Measurements from ENCODE around the gene MSANTD1.
A peak's percentile ranks its signal among the peaks of the same experiment; 100 is the strongest.

Gene MSANTD1

GRCh38 chr4:3248811-3249661 lies at the start of gene MSANTD1:
Gene MSANTD1 (plus strand): TSS chr4:3249159. CDS start chr4:3249223, 64 bp downstream.
- no peak for DNase-seq

DNA sequence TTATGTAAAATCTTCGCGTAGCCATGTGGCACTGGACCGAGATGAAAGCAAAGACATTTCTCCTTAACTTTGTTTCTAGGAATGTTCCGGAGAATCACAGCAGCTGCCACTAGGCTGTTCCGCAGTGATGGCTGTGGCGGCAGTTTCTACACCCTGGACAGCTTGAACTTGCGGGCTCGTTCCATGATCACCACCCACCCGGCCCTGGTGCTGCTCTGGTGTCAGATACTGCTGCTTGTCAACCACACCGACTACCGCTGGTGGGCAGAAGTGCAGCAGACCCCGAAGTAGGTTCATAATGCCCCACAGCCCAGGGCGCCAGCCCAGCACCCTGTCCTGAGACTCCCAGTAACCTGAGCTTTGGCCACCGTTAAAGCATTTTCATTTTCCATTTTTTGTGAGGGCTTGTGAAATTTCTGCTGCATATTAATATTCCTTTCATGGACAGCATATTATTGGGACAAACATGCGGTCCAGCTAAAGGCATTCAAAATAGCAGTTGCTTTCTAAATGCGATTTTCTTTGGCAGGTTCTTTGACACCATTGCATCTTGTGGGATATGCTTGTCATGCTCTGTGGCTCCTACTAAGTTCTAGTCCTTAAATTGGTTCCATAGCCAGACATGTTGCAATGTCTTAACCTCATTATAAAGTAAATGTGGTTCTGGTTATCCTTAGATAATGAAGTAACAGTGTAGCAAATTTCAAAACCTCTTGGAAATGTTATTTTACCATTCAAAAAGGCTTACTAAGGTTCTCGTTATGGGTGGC lies 49.1 kb upstream of the MSANTD1 start:
- DNase-seq, result peak; percentile 41

DNA sequence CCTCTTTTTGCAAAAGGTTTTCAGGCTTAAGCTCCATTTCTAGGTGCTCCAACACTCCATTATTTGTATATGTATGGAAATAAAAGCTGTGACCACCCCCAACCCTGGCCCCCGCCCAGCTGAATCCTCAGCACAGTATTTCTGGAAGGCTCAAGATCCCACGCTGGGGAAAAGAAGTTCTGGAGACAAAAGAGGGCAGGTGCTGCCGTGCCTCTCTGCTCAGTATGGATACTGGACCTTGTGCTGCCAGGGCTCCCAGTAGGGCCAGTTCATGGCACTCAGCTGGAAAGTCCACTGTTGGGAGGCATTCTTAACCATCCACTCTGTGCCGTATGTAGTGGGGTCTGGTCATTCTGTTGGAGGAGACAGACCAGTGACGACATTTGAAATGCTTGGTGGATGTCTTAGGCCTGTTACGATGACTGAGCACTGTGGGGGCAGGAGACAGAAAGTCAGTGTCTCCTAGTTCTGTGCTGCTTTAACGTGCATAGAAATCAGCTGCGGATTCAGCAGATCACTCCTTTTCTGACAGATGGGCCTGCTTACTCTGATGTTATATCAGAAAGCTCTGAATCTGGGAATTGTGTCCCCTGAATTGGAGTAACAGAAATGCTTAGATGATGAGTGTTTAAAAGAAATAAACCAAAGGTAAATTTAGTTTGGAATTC lies 48.4 kb upstream of the MSANTD1 start:
- no peak for DNase-seq

- DNase-seq, result peak; percentile 72
Measured at GRCh38 chr4:3201718-3202702, 46.9 kb upstream of the MSANTD1 start.

DNA sequence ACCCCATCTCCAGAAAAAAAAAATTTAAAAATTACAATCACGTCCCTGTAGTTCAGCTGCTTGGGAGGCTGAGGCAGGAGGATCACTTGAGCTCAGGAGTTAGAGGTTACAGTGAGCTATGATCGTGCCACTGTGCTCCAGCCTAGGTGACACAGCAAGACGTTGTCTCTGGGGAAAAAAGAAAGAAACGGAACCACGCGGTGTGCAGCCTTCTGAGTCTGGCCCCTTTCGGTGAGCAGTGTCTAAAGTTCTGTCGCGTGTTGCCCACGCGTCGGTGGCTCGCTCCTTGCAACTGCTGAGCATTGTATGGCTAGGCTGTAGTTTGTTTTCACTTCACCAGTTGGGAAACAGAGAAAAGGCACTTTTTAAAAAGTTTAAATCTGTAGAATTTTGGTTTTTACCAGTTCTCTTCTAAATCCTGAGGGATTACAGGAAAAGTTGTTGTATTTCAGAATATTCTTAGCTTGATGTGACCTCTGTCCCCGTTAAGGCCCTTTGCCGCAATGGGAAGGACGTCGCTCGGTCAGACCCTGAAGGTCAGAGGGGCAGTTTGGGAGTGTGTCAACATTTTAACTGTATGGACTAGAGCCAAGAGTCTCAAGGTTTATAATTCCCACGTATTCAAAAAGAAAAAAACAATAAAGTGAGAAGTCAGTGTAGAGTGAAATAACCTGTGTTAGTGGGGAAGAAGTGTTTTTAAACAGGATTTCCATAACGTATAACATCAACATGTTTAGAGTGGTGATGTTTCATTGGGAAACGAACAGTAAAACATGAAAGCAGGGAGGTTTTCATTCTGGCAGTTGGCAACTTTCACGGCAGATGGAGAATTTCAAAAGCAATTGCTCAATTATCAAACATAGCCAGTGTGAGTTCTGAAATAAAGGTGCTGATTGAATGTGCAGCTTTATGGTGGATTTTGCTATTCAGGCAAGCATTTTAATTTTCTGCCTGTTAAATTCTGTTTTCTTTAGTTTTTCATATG lies 45.8 kb upstream of the MSANTD1 start:
- peak; percentile 68 for DNase-seq

DNA sequence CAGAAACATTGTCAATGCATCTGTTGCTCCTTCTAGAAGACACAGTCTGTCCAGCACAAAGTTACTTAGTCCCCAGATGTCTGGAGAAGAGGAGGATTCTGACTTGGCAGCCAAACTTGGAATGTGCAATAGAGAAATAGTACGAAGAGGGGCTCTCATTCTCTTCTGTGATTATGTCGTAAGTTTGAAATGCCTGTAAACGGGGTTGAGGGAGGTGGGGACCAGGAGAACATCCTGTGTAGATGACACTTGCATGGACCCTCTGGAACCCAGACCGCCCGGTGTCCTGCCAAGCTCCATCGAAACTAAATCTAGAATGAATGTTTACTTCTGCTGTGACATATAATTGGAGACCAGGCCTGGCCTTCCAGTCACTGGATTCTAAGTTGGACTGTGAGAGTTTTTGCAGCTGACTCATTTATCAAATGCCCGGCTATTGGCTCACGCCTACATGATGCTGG lies 45.0 kb upstream of the MSANTD1 start:
- DNase-seq, result no peak

- no peak for DNase-seq
Measured at GRCh38 chr4:3205995-3206394, 43.0 kb upstream of the MSANTD1 start.

DNA sequence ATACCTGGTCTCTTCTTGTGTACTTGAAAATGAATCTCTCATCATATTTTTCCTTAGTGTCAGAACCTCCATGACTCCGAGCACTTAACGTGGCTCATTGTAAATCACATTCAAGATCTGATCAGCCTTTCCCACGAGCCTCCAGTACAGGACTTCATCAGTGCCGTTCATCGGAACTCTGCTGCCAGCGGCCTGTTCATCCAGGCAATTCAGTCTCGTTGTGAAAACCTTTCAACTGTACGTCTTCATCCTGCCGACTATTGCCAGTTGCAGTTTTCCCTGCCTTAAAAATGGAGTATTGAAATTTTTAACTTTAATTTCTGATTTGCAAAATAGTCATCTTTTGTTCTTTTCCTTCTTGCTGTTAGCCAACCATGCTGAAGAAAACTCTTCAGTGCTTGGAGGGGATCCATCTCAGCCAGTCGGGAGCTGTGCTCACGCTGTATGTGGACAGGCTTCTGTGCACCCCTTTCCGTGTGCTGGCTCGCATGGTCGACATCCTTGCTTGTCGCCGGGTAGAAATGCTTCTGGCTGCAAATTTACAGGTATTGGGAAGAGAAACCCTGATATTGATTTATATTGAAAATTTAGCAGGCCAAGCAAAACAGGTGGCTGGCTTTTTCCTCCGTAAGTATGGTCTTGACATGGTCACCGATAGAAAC lies 42.4 kb upstream of the MSANTD1 start:
- no peak for DNase-seq

GRCh38 chr4:3207531-3208037 lies 41.4 kb upstream of the MSANTD1 start:
- DNase-seq, result no peak

DNA sequence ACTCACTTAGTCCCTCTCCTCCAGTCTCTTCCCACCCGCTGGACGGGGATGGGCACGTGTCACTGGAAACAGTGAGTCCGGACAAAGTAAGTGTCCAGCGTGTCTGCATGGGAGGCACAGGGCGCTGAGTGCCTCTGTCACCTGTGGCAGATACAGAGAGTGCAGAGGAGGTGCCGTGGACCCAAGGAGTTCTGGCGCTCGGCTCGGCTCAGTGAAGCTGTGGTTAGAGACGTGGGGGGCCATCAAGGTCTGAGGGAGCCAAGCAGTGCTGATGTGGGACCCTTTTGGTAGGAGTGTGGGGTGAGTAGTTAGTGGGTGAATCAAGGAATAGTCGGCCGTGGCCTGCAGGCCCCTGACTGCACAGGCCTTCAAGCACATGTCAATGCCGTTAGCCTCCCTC lies 40.1 kb upstream of the MSANTD1 start:
- DNase-seq, result no peak

GRCh38 chr4:3209551-3210325 lies 39.2 kb upstream of the MSANTD1 start:
- DNase-seq, result no peak

DNA sequence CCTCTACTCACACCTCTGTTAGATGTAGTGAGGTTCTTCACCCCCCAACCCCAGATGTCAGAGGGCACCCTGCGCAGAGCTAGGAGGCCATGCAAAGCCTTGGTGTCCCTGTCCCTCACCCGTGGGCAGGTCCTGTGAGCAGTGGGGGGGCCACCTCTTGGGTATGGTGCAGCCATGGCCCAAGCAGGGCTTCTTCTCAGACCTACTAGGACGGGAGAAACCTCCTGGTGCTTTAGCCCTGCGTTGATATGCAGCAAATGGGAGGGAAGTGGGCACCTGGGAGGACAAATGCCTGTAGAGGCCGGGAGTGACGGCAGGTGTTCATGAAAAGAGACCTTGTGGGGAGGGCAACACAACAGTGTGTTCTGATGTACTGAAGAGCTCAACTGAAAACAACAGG lies 38.5 kb upstream of the MSANTD1 start:
- no peak for DNase-seq

GRCh38 chr4:3211866-3212265 lies 37.1 kb upstream of the MSANTD1 start:
- no peak for DNase-seq

DNA sequence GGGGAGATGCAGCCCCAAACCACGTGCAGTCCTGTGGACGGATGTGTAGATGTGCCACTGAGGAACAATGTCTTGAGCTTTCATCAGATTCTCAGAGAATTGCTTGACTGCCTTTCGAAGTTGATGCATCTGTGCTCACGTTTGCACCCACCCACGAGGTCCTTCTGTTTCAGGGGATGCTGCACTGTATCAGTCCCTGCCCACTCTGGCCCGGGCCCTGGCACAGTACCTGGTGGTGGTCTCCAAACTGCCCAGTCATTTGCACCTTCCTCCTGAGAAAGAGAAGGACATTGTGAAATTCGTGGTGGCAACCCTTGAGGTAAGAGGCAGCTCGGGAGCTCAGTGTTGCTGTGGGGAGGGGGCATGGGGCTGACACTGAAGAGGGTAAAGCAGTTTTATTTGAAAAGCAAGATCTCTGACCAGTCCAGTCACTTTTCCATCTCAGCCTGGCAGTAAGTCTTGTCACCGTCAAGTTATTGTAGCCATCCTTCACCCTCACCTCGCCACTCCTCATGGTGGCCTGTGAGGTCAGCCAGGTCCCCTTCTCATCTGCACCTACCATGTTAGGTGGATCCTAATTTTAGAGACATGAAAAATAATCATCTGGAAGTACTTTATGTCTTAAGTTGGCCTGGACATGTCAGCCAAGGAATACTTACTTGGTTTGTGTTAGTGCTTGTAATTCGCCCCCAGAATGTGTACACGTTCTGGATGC lies 36.4 kb upstream of the MSANTD1 start:
- no peak for DNase-seq

GRCh38 chr4:3213106-3213425 lies 35.9 kb upstream of the MSANTD1 start:
- DNase-seq, result no peak

DNA sequence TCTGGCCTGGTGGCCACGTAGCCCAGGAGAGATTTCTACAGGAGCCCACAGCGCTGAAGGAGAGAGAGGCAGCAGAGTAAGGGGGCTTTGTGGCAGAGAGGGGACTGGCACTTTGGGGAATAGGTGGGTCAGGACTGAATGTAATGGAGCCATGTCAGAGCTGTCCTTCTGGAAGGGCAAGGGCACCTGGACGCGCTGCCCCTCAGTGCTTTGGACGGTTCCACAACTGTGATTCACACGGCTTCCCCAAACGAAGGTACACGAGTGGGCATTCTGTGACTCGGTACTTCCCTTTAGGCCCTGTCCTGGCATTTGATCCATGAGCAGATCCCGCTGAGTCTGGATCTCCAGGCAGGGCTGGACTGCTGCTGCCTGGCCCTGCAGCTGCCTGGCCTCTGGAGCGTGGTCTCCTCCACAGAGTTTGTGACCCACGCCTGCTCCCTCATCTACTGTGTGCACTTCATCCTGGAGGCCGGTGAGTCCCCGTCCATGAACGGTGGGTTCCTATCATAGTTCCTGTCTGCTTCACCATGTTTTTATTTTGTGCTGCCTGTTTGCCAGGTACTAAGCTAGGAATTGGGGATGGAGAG lies 35.2 kb upstream of the MSANTD1 start:
- no peak for DNase-seq

- no peak for DNase-seq
Measured at GRCh38 chr4:3215256-3215655, 33.7 kb upstream of the MSANTD1 start.

- DNase-seq, result no peak
Measured at GRCh38 chr4:3215733-3216132, 33.2 kb upstream of the MSANTD1 start.

Measured in activated CD8-positive, alpha-beta memory T cell treated with anti-CD3 and anti-CD28 coated beads, Interleukin-2, amount 50 U/mL, for 48 hours (primary cell).